Type B pancreatic cell (in vitro differentiated cells): Measurements from ENCODE around the gene COA1. TPM values are rescaled to one million over a fixed set of nuclear protein-coding genes. Genes with fewer than 3 reads are reported as not detected.
A peak's percentile ranks its signal among the peaks of the same experiment; 100 is the strongest.
"Not testable (repeated sequence)": the region's sequence is repeated elsewhere in the genome, so short reads cannot be mapped to it uniquely, and the experiment has no call there.

Experiments used
- DNase-seq: peaks from one replicate; pipeline ENCODE4 v3.0.0; 2021; ENCODE audit warnings: mixed read lengths; ENCODE audit not compliant: unreplicated experiment; ENCODE audit errors: extremely low spot score
- H3K27ac Mint-ChIP-seq: 2 replicates; pipeline ENCODE4 v1.8.0; 2021; ENCODE audit warnings: mild to moderate bottlenecking, mixed read lengths
- H3K27me3 Mint-ChIP-seq: 2 replicates; pipeline ENCODE4 v1.8.0; 2021; ENCODE audit warnings: mixed read lengths
- H3K36me3 Mint-ChIP-seq: 2 replicates; pipeline ENCODE4 v1.8.0; 2021; ENCODE audit warnings: mixed read lengths
- H3K4me1 Mint-ChIP-seq: one replicate; pipeline ENCODE4 v1.8.0; 2021; ENCODE audit warnings: mixed read lengths; ENCODE audit not compliant: unreplicated experiment
- H3K4me3 Mint-ChIP-seq: 2 replicates; pipeline ENCODE4 v1.8.0; 2021; ENCODE audit warnings: mild to moderate bottlenecking, mixed read lengths
- H3K9me3 Mint-ChIP-seq: 2 replicates; pipeline ENCODE4 v1.8.0; 2021; ENCODE audit warnings: mixed read lengths
- CTCF ChIP-seq: fragments of 200-600 bp; sonication (generic); conservative IDR thresholded peaks from 2 replicates; pipeline ENCODE4 v1.5.0; 2021; ENCODE audit warnings: antibody characterized with exemption, mild to moderate bottlenecking
- total RNA-seq: library from RNA; stranded (reverse); gene quantifications from 2 replicates; pipeline ENCODE4 v1.2.1, GENCODE V29; 2021; ENCODE audit warnings: low replicate concordance

The COA1 gene
- total RNA-seq, 1 donor from 2014 or later, result 75.3 TPM

GRCh38 chr7:43735802-43736603 is 6.7 kb upstream of the COA1 start:
- DNase-seq, result no peak
- no peak for TF ChIP-seq CTCF
- Mint-ChIP-seq H3K4me3 (no peak overlapping the region), H3K9me3 (no peaks in the 10 kb centered on the region), H3K27me3 (peaks cover 10% of the 10 kb centered on the region), H3K4me1 (no peaks in the 10 kb centered on the region), H3K36me3 (no peaks in the 10 kb centered on the region), H3K27ac (no peak overlapping the region)

DNA sequence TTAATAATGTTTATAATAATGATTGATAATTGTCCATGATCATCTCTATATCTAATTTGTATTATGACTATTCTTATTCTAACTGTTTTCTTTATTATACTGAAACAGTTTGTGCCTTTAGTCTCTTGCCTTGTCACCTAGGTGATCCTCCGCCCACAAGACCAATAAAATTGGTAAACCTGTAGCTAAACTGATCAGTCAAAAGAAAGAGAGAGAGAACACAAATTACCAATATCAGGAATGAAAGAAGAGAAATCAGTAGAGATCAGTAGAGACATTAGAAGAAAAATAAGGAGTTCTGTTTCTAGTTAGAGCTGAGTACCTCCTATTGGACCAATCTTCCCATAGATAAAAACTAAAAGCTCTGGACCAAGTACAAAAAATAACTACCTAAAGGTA is 6.1 kb upstream of the COA1 start:
- no peak overlapping the region for H3K27ac Mint-ChIP-seq
- no peaks in the 10 kb centered on the region for H3K4me1 Mint-ChIP-seq
- DNase-seq, result no peak
- no peaks in the 10 kb centered on the region for H3K9me3 Mint-ChIP-seq
- no peak overlapping the region for H3K4me3 Mint-ChIP-seq
- no peak for TF ChIP-seq CTCF
- no peaks in the 10 kb centered on the region for H3K36me3 Mint-ChIP-seq
- H3K27me3 Mint-ChIP-seq, result peaks cover 10% of the 10 kb centered on the region

- not testable (repeated sequence) for H3K27ac Mint-ChIP-seq, DNase-seq, H3K36me3 Mint-ChIP-seq, H3K27me3 Mint-ChIP-seq, H3K4me3 Mint-ChIP-seq, H3K9me3 Mint-ChIP-seq, H3K4me1 Mint-ChIP-seq
Observed at GRCh38 chr7:43734575-43735332, 5.4 kb upstream of the COA1 start.

DNA sequence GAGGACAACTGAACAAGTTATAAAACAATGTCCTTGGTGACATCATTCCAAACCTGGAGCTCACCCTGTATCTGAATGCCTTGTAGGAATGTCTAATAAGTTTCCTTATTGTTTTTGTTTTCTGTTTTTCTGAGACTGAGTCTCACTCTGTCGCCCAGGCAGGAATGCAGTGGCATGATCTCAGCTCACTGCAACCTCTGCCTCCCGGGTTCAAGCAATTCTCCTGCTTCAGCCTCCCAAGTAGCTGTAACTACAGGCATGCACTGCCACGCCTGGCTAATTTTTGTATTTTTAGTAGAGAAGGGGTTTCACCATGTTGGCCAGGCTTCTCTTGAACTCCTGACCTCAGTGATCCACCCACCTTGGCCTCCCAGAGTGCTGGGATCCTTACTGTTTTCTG is 2.2 kb upstream of the COA1 start:
- H3K36me3 Mint-ChIP-seq, H3K27me3 Mint-ChIP-seq, DNase-seq, H3K9me3 Mint-ChIP-seq, H3K27ac Mint-ChIP-seq: not testable (repeated sequence)
- H3K4me1 Mint-ChIP-seq, result peaks cover 17% of the 10 kb centered on the region
- peak overlapping the region; percentile 36 for H3K4me3 Mint-ChIP-seq

- DNase-seq, result no peak
- no peak for TF ChIP-seq CTCF
- Mint-ChIP-seq H3K9me3 (no peaks in the 10 kb centered on the region), H3K27me3 (no peaks in the 10 kb centered on the region), H3K36me3 (peaks cover 8% of the 10 kb centered on the region), H3K4me3 (peak overlapping the region; percentile 93), H3K4me1 (peaks cover 24% of the 10 kb centered on the region), H3K27ac (peak overlapping the region; percentile 90)
Observed at GRCh38 chr7:43729924-43730248, 563 bp upstream of the COA1 start.

DNA sequence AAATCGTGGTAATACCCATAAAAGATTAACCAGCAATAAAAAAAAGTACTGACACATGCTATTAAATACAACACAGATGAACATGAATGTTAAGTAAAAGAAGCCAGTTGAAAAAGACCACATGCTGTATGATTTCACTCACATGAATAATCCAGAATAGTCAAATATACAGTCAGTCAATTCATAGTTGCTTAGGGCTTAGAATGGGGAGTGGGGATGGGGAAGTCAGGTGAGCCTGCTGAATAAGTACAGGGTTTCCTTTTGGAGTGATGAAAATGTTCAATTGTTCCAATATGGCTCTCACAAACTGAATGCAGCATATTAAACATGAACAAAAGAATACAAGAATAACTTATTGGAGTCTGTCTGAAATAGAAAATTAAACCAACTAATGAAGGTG is 1.8 kb downstream of the COA1 start:
- peak overlapping the region; percentile 80 for H3K4me3 Mint-ChIP-seq
- peak overlapping the region; percentile 12 for H3K27ac Mint-ChIP-seq
- no peaks in the 10 kb centered on the region for H3K27me3 Mint-ChIP-seq
- H3K36me3 Mint-ChIP-seq, result peaks cover 15% of the 10 kb centered on the region
- DNase-seq, result no peak
- no peaks in the 10 kb centered on the region for H3K9me3 Mint-ChIP-seq
- no peak for TF ChIP-seq CTCF
- peaks cover 28% of the 10 kb centered on the region for H3K4me1 Mint-ChIP-seq
